ENCODE measurements around the gene MYO10. TPM values are rescaled to one million over a fixed set of nuclear protein-coding genes. Genes with fewer than 3 reads are reported as not detected.

Gene MYO10
- total RNA-seq, 1 experiment from 2014 or later, result 71.9 TPM

DNA sequence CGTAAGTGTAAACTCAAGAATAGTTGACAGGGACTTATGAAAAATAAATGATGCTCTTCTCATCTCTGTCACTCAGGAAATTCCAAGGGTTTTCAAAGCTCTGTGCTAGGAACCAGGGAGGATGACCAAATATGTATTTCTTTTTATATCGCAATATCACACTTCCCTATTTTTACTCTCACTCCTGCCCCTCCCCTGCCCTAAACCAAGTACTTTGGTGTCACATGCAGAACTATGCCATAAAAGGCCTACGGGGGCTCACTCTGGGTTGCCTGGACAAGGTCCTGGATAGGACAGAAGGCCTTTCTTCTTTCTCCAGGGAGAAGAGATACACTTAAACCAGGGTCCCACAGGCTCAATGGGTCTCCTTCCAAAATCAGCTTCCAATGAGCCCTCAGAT is 311.0 kb downstream of the MYO10 start:
- intact Hi-C loops (cut with micrococcal nuclease; ENCODE audit: unreplicated experiment) (no loop called here), in situ Hi-C loops (cut with HindIII; ENCODE audit: low pct_unique_long_range_greater_than_20kb, low sequenced_read_pairs) (no loop called here)
- no peaks in the 10 kb centered on the region for H3K4me1 ChIP-seq (ENCODE audit: control insufficient read depth, insufficient read depth, low read length)
- peaks cover 35% of the 10 kb centered on the region for H3K27me3 ChIP-seq (ENCODE audit: control insufficient read depth, insufficient read depth, low read length)
- no peak overlapping the region for H3K4me3 ChIP-seq (ENCODE audit: low read depth in 2 of 2, low read length in 2 of 2)
- no TSS peak for BruUV-seq (replicated peaks)
- H3K9me3 ChIP-seq (ENCODE audit: control insufficient read depth, insufficient read depth, low read depth, low read length), result no peaks in the 10 kb centered on the region
- POLR2A ChIA-PET, result no interaction called here
- CTCF ChIA-PET, result no interaction called here
- no peak overlapping the region for H3K27ac ChIP-seq (ENCODE audit: low read length)
- no peaks in the 10 kb centered on the region for H3K36me3 ChIP-seq (ENCODE audit: control insufficient read depth, insufficient read depth, low read length)
- TF ChIP-seq TCF7L2 (IDR thresholded peaks at IDR 0.05; ENCODE audit: low read depth, low read length) (no peak), SIN3A (IDR thresholded peaks at IDR 0.05; ENCODE audit: borderline replicate concordance, insufficient read depth, low read depth, low read length) (no peak), POLR2AphosphoS5 (IDR thresholded peaks at IDR 0.05; ENCODE audit: low read depth, low read length) (no peak)
- TF ChIP-seq, protein P1, sequence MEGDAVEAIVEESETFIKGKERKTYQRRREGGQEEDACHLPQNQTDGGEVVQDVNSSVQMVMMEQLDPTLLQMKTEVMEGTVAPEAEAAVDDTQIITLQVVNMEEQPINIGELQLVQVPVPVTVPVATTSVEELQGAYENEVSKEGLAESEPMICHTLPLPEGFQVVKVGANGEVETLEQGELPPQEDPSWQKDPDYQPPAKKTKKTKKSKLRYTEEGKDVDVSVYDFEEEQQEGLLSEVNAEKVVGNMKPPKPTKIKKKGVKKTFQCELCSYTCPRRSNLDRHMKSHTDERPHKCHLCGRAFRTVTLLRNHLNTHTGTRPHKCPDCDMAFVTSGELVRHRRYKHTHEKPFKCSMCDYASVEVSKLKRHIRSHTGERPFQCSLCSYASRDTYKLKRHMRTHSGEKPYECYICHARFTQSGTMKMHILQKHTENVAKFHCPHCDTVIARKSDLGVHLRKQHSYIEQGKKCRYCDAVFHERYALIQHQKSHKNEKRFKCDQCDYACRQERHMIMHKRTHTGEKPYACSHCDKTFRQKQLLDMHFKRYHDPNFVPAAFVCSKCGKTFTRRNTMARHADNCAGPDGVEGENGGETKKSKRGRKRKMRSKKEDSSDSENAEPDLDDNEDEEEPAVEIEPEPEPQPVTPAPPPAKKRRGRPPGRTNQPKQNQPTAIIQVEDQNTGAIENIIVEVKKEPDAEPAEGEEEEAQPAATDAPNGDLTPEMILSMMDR (IDR thresholded peaks at IDR 0.05), result no peak
- TF ChIP-seq, protein P2, sequence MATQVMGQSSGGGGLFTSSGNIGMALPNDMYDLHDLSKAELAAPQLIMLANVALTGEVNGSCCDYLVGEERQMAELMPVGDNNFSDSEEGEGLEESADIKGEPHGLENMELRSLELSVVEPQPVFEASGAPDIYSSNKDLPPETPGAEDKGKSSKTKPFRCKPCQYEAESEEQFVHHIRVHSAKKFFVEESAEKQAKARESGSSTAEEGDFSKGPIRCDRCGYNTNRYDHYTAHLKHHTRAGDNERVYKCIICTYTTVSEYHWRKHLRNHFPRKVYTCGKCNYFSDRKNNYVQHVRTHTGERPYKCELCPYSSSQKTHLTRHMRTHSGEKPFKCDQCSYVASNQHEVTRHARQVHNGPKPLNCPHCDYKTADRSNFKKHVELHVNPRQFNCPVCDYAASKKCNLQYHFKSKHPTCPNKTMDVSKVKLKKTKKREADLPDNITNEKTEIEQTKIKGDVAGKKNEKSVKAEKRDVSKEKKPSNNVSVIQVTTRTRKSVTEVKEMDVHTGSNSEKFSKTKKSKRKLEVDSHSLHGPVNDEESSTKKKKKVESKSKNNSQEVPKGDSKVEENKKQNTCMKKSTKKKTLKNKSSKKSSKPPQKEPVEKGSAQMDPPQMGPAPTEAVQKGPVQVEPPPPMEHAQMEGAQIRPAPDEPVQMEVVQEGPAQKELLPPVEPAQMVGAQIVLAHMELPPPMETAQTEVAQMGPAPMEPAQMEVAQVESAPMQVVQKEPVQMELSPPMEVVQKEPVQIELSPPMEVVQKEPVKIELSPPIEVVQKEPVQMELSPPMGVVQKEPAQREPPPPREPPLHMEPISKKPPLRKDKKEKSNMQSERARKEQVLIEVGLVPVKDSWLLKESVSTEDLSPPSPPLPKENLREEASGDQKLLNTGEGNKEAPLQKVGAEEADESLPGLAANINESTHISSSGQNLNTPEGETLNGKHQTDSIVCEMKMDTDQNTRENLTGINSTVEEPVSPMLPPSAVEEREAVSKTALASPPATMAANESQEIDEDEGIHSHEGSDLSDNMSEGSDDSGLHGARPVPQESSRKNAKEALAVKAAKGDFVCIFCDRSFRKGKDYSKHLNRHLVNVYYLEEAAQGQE (IDR thresholded peaks at IDR 0.05; ENCODE audit: insufficient read depth in 1 of 2, low read depth in 2 of 2, low read length in 1 of 2), result no peak
- DNase-seq (ENCODE audit: low read depth, low spot score) (no peak), ATAC-seq (no peak)

DNA sequence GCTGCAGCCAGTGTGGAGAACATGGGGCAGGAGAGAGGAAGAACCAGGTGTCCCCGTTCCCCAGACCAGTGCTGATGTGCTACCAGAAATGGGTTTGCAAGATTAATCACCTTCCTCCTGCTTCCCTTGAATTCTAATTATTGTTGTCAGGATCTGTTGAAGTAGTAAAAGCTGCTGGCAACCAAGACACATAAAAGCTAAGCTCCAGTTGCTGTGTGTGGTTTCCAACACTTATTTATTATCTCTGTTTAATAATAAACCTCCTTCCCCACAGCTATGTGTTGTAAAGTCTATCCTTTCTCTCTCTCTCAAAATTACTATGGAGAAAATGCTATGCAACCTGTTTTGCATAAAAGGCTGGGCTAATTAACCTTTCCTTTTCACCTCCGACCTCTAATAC is 317.0 kb downstream of the MYO10 start:
- in situ Hi-C loops (cut with HindIII; ENCODE audit: low pct_unique_long_range_greater_than_20kb, low sequenced_read_pairs), result no loop called here
- Histone ChIP-seq H3K36me3 (ENCODE audit: control insufficient read depth, insufficient read depth, low read length) (no peaks in the 10 kb centered on the region; the same call in 1 of the 2 replicates), H3K27ac (ENCODE audit: low read length) (no peak overlapping the region), H3K27me3 (ENCODE audit: control insufficient read depth, insufficient read depth, low read length) (peaks cover 16% of the 10 kb centered on the region), H3K4me3 (ENCODE audit: low read depth in 2 of 2, low read length in 2 of 2) (no peak overlapping the region), H3K4me1 (ENCODE audit: control insufficient read depth, insufficient read depth, low read length) (0 out of 2 replicates have a peak, but pooled peaks cover 4% of the 10 kb centered on the region), H3K9me3 (ENCODE audit: control insufficient read depth, insufficient read depth, low read depth, low read length) (no peaks in the 10 kb centered on the region)
- ChIA-PET POLR2A (no interaction called here), CTCF (no interaction called here)
- TF ChIP-seq SIN3A (IDR thresholded peaks at IDR 0.05; ENCODE audit: borderline replicate concordance, insufficient read depth, low read depth, low read length) (no peak), TCF7L2 (IDR thresholded peaks at IDR 0.05; ENCODE audit: low read depth, low read length) (no peak), POLR2AphosphoS5 (IDR thresholded peaks at IDR 0.05; ENCODE audit: low read depth, low read length) (no peak)
- TF ChIP-seq, protein P2 (IDR thresholded peaks at IDR 0.05; ENCODE audit: insufficient read depth in 1 of 2, low read depth in 2 of 2, low read length in 1 of 2), result no peak
- TF ChIP-seq, protein P1 (IDR thresholded peaks at IDR 0.05), result no peak
- intact Hi-C loops (cut with micrococcal nuclease; ENCODE audit: unreplicated experiment), result no loop called here
- DNase-seq (ENCODE audit: low read depth, low spot score) (no peak), ATAC-seq (no peak)
- no TSS peak for BruUV-seq (replicated peaks)

All from Panc1 (cell line).